ENCODE results near the gene YWHAG. TPM values are rescaled to one million over a fixed set of nuclear protein-coding genes. Genes with fewer than 3 reads are reported as not detected.

The YWHAG gene
- total and polyA plus RNA-seq, 9 of the 15 experiments (the other 6 are each of a cell fraction or from before 2014, with no cell fraction given) = 30.4 to 246 (median 94.5) TPM

DNA sequence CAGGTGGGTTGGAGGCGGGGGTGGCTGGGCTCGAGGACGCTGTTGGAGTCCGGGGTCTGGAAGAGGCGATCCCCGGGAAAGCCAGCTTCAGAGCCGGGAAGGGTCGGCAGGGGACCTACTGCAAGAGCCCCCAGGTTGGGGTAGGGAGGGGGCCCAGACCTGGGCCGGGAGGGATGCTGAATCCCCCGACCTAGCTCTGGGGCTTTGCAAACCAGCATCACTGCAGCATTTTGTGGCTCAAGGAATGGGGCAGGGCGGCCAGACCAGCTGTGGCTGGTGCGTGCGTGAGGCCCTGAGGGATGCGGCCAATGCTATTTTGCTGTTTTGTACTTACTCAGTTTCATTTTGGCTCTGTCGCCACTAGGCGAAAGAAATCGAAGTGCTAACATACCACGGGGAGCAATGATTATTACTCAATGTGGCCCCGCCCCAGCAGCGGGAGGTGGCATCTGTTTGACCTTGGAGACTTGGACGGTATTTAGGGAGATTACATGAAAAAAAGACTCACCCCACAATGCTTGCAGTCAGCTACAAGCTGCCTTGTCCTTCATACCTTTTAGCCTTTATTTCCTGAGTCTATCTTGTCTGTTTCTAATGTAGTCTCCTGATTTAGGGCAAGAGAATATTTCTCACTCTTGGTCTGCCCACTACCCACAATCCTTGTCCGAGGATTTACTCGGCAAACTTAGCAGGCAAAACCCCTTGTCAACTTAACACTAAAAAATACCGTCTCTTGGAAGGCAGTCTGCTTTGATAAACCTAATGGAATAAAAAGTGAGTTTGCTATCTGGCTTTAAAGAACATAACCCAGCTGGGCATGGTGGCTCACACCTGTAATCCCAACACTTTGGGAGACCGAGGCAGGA lies 40.1 kb downstream of the YWHAG start (continued):
- TF ChIP-seq CREB3L1 (IDR thresholded peaks at IDR 0.05; ENCODE audit: borderline replicate concordance, low read depth) = 0 out of 2 replicates have a peak, but pooled peaks have one; percentile 39
- no peak for TF ChIP-seq FOXP4 (CRISPR knock-in tag; IDR thresholded peaks at IDR 0.05; ENCODE audit: borderline replicate concordance)
- no peak for TF ChIP-seq ZNF780A (CRISPR knock-in tag; IDR thresholded peaks at IDR 0.05)
- TF ChIP-seq NR2C2 (CRISPR knock-in tag; IDR thresholded peaks at IDR 0.05) = peak; percentile 35; the same call in 1 of the 2 replicates
- 0 out of 2 replicates have a peak, but pooled peaks have one; percentile 45 for TF ChIP-seq NR2C2 (tag; IDR thresholded peaks at IDR 0.05)
- TF ChIP-seq, protein P1, sequence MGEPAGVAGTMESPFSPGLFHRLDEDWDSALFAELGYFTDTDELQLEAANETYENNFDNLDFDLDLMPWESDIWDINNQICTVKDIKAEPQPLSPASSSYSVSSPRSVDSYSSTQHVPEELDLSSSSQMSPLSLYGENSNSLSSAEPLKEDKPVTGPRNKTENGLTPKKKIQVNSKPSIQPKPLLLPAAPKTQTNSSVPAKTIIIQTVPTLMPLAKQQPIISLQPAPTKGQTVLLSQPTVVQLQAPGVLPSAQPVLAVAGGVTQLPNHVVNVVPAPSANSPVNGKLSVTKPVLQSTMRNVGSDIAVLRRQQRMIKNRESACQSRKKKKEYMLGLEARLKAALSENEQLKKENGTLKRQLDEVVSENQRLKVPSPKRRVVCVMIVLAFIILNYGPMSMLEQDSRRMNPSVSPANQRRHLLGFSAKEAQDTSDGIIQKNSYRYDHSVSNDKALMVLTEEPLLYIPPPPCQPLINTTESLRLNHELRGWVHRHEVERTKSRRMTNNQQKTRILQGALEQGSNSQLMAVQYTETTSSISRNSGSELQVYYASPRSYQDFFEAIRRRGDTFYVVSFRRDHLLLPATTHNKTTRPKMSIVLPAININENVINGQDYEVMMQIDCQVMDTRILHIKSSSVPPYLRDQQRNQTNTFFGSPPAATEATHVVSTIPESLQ (CRISPR knock-in tag; IDR thresholded peaks at IDR 0.05) = 0 out of 2 replicates have a peak, but pooled peaks have one; percentile 53
